Panc1 (cell line): ENCODE results near the gene SPATA31C2.
"Not testable (repeated sequence)": the region's sequence is repeated elsewhere in the genome, so short reads cannot be mapped to it uniquely, and the experiment has no call there.

Source experiments
- CTCF ChIP-seq: fragments of 450-650 bp; IDR thresholded peaks from 2 replicates; pipeline ENCODE4 v1.5.1; 2017; ENCODE audit warnings: mild to moderate bottlenecking
- POLR2AphosphoS5 ChIP-seq: IDR thresholded peaks from 2 replicates; pipeline ENCODE4 v1.6.1; 2012; ENCODE audit warnings: mild to moderate bottlenecking, low read depth, low read length, moderate library complexity
- SIN3A ChIP-seq: IDR thresholded peaks from 2 replicates; pipeline ENCODE4 v1.6.1; 2012; ENCODE audit warnings: low read depth, mild to moderate bottlenecking, low read length, moderate library complexity, borderline replicate concordance; ENCODE audit not compliant: insufficient read depth
- TCF7L2 ChIP-seq: IDR thresholded peaks from 2 replicates; pipeline ENCODE4 v1.6.1; 2011; ENCODE audit warnings: mild to moderate bottlenecking, low read depth, low read length, inconsistent platforms

GRCh38 chr9:88138375-88138774 lies at the start of gene SPATA31C2:
- TF ChIP-seq CTCF, POLR2AphosphoS5, SIN3A, TCF7L2: not testable (repeated sequence)
